Kidney (tissue), 14 donors: ENCODE data around the gene ELAVL2. TPM values are rescaled to one million over a fixed set of nuclear protein-coding genes. Genes with fewer than 3 reads are reported as not detected.

Experiments
- DNase-seq, 5 donors: peaks; one replicate each; pipeline ENCODE4 v3.0.0-alpha.2; 2013 to 2020
- FAIRE-seq: peaks from 2 replicates; lab custom pipeline; 2012; peaks lifted over from hg19 to GRCh38; lab: Jason Lieb, UNC
- H3K27ac ChIP-seq, 2 donors: one replicate each; pipeline ENCODE4 v1.7.0; 2013; ENCODE audit warnings: low read depth in 2 of 2, low read length in 2 of 2, inconsistent platforms in 1 of 2
- H3K27me3 ChIP-seq: one replicate; pipeline ENCODE4 v1.7.1; 2013; ENCODE audit warnings: low read length, inconsistent platforms; ENCODE audit not compliant: control insufficient read depth, insufficient read depth
- H3K36me3 ChIP-seq, 3 donors: one replicate each; pipeline versions ENCODE4 v1.7.0 to v1.7.1; 2013; ENCODE audit warnings: low read length in 3 of 3, control low read depth in 1 of 3, inconsistent platforms in 1 of 3; ENCODE audit not compliant: insufficient read depth in 3 of 3, control insufficient read depth in 2 of 3
- H3K4me1 ChIP-seq, 3 donors: one replicate each; pipeline versions ENCODE4 v1.7.0 to v1.7.1; 2013; ENCODE audit warnings: low read length in 3 of 3, inconsistent platforms in 1 of 3, low read depth in 1 of 3; ENCODE audit not compliant: control insufficient read depth in 2 of 3, insufficient read depth in 2 of 3
- H3K4me3 ChIP-seq, 3 donors: one replicate each; pipeline versions ENCODE4 v1.7.0 to v1.8.1; 2013; ENCODE audit warnings: low read length in 3 of 3, control low read depth in 1 of 3, inconsistent platforms in 1 of 3
- H3K9ac ChIP-seq, 3 donors: one replicate each; pipeline versions ENCODE4 v1.7.0 to v1.7.1; 2013; ENCODE audit warnings: low read length in 3 of 3, control low read depth in 1 of 3, inconsistent platforms in 1 of 3
- H3K9me3 ChIP-seq, 3 donors: one replicate each; pipeline versions ENCODE4 v1.7.0 to v1.7.1; 2013; ENCODE audit warnings: low read length in 3 of 3, control low read depth in 1 of 3, inconsistent platforms in 1 of 3; ENCODE audit not compliant: control insufficient read depth in 2 of 3, insufficient read depth in 1 of 3
- intact Hi-C: fragments of 100-400 bp; cut with DNase I; formaldehyde crosslinking; loops from one replicate; pipeline ENCODE4 v1.11.1; 2022
- polyA plus RNA-seq: library from polyadenylated mRNA; stranded (reverse); fragments of 350-450 nt; fragmentation: Illumina TruSeq; extraction: RNeasy Lipid Tissue Mini Kit (QIAGEN cat#74804); gene quantifications from one replicate; pipeline ENCODE4 v1.2.3, GENCODE V29; 2014; ENCODE audit warnings: low read depth, low replicate concordance; ENCODE audit not compliant: insufficient read depth
- total RNA-seq: library from RNA; stranded (reverse); fragmentation: NEBNext Ultra II Directional; extraction: Animal tissue kit (Norgen Biotek cat#: 25700); gene quantifications from one replicate; pipeline ENCODE4 v1.2.1, GENCODE V29; 2021
- TF ChIP-seq, protein P1 (sequence below): IDR thresholded peaks from 3 replicates; pipeline ENCODE4 v1.5.1; 2012; ENCODE audit warnings: mild to moderate bottlenecking, moderate library complexity, borderline replicate concordance; ENCODE audit not compliant: insufficient read depth; ENCODE audit errors: extremely low read depth
- donor health status: control.
- donor health status: control.
- donor health status: control.
- donor health status: control.
- donor health status: control.
- donor health status: DM: yes; HTN: yes; CAD: no.
- donor health status: Normal renal cell carcinoma (clear cell type).

The ELAVL2 gene
- total and polyA plus RNA-seq, 2 donors from 2014 or later, result 0.19 to 0.35 TPM

DNA sequence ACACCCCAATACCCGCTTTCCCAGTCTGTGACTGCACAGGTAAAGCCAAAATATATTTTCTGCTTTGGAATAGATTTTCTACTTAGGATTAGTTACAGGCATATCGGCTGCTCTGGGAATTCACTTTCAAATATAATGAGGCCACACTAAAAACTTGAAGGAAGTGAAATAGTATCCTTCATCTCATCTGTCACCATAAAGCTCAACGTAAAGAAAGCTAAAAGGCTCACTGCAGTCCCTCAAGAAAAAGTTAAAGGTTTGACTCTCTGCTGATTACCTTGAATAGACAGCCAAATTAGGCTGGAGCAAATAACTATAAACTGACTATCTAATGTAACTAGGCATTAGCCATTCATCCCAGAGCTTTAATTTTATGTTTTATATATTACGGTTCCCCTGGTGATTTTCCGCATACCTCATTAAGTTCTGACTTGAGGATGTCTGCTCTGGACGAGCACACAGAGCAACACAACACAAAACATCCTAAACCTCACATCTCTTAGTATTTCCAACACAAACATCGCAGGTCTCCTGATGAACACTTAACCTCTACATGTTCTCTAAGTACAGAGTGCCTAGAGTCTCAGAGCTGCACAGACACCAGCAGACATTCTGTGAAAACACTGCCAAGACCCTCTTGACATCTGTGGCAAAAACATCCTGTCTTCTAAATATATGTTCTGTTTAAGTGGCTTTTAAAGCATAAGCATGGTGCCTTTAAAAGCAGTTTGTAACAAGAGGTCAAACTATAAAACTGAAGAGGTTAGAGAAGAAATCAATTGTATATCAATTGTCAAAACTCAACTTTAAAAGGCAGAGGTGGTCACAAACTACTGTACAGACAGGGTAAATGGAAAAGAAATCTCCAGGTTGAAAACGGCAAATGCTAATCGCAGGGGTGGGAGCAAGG is 35.4 kb downstream of the ELAVL2 start:
- DNase-seq (peak in 3 of 5 donors; percentile 9 to 54 (median 24)), FAIRE-seq (no peak)
- TF ChIP-seq, protein P1, sequence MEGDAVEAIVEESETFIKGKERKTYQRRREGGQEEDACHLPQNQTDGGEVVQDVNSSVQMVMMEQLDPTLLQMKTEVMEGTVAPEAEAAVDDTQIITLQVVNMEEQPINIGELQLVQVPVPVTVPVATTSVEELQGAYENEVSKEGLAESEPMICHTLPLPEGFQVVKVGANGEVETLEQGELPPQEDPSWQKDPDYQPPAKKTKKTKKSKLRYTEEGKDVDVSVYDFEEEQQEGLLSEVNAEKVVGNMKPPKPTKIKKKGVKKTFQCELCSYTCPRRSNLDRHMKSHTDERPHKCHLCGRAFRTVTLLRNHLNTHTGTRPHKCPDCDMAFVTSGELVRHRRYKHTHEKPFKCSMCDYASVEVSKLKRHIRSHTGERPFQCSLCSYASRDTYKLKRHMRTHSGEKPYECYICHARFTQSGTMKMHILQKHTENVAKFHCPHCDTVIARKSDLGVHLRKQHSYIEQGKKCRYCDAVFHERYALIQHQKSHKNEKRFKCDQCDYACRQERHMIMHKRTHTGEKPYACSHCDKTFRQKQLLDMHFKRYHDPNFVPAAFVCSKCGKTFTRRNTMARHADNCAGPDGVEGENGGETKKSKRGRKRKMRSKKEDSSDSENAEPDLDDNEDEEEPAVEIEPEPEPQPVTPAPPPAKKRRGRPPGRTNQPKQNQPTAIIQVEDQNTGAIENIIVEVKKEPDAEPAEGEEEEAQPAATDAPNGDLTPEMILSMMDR, result no peak
- Histone ChIP-seq H3K9ac (no peak overlapping the region), H3K4me3 (no peak overlapping the region), H3K27ac (no peak overlapping the region), H3K36me3 (no peaks in the 10 kb centered on the region), H3K4me1 (no peaks in the 10 kb centered on the region), H3K9me3 (no peaks in the 10 kb centered on the region), H3K27me3 (no peaks in the 10 kb centered on the region)
- intact Hi-C loops, result no loop called here

DNA sequence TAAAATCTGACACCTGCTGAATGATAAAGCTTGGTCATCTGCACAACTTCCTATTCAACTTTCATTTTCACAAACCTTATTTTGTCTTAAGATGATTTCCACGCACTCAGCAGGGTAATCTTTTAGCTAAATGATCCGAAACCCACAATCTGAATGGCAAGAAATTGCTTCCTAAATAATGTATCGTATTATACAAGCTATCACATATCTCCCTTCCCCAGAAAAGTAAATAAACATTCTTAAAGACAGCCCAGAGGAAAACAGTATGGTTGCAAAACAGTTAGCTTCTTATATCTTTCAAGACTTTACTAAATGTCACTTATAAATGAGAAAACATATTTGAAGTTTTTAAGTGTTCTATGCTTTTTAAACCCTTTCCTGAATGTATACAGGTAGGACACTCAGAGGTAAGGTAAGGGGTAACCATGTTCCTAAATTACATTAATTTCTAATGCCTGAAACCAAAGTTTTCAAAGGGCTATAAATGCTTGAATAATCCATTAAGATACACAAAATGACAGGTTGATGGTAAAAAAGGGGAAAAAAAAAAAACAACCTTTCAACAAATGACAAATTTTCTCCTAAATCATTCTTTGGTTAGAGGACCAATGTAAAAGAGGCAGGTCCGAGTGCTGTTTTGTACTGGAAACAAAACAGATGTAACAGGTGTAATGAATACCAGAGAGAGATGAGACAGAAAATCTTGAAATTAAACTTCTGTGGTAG is 36.3 kb downstream of the ELAVL2 start:
- no peaks in the 10 kb centered on the region for H3K4me1 ChIP-seq
- no peak overlapping the region for H3K27ac ChIP-seq
- DNase-seq (no peak), FAIRE-seq (no peak)
- no peaks in the 10 kb centered on the region for H3K27me3 ChIP-seq
- H3K36me3 ChIP-seq, result no peaks in the 10 kb centered on the region
- TF ChIP-seq, protein P1, result no peak
- no peak overlapping the region for H3K9ac ChIP-seq
- H3K9me3 ChIP-seq, result no peaks in the 10 kb centered on the region
- H3K4me3 ChIP-seq, result no peak overlapping the region
- intact Hi-C loops, result no loop called here

DNA sequence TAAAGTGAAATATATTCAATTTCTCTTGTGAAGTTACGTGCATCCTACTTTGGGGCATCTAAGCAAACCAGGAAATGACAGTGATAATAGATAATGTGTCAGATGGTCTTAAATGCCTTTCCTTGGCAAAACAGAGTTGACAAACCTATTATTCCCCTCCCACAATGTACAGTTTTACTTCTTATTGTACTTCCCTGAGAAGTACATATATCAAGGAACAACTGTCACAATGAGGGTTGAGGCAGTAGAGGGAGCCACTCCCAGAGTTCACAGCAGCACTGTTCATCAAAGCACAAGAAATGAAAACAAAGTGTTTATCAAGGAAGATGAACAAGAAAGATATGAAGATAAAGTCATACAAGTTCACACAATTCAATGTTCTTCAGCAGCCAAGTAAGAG is 41.1 kb downstream of the ELAVL2 start:
- no peak for DNase-seq
- Histone ChIP-seq H3K36me3 (no peaks in the 10 kb centered on the region), H3K4me3 (no peak overlapping the region), H3K4me1 (no peaks in the 10 kb centered on the region), H3K9ac (no peak overlapping the region), H3K27ac (no peak overlapping the region), H3K9me3 (no peaks in the 10 kb centered on the region), H3K27me3 (no peaks in the 10 kb centered on the region)
- TF ChIP-seq, protein P1, result no peak
- FAIRE-seq, result no peak
- intact Hi-C loops, result no loop called here
